ENCODE measurements around the gene SLC11A2. TPM values are rescaled to one million over a fixed set of nuclear protein-coding genes. Genes with fewer than 3 reads are reported as not detected.

SLC11A2 gene
- total and polyA plus RNA-seq, 2 of the 13 experiments (the other 11 are each of a cell fraction or from before 2014, with no cell fraction given) = 71.7 to 77.0 TPM

DNA sequence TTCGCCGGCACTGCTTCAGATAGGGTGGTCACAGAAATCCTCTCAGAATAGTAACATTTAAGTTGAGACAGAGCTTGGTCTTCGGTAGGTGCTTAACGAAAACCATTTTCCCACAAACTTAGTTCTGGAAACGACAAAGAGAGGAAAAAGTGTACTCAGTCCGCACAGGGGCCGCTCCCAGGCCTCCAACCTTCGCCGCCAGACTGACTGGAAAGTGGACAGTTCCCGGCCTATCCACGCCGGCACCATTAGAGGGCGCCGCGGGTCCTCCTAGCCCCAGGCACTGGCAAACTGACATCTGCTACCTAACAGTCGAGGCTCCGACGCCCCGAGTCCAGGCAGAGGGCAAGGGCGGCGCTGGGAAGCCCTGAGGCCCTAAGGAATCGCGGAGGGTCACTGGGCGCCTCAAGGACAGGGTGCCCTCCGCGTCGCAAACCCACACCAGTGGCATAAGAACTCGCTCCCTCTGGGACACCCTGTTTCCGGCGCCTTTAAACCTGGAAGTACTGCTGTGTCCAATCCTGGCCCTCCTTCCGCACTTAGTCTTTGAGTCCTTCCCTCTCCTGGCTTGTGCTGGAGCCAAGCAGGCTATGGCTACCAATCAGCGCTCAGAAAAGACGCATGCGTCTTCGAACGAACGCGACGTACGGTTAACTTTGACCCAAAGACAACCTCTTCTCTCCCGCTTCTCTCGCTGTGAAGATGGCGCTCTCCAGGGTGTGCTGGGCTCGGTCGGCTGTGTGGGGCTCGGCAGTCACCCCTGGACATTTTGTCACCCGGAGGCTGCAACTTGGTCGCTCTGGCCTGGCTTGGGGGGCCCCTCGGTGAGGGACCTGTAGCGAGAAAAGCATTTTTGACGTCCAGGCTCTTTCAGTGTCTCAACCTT lies 21.7 kb upstream of the SLC11A2 start, which contains the start of gene LETMD1 (continued):
- TF ChIP-seq FUBP1 (CRISPR knock-in tag; IDR thresholded peaks at IDR 0.05; ENCODE audit: borderline replicate concordance) (no peak), BCL6 (CRISPR knock-in tag; IDR thresholded peaks at IDR 0.05) (peak; percentile 51; the same call in 1 of the 2 replicates), SCMH1 (CRISPR knock-in tag; IDR thresholded peaks at IDR 0.05; ENCODE audit: borderline replicate concordance) (no peak), ZNF10 (CRISPR knock-in tag; IDR thresholded peaks at IDR 0.05; ENCODE audit: borderline replicate concordance, low read depth) (no peak), ZNF652 (CRISPR knock-in tag; IDR thresholded peaks at IDR 0.05; ENCODE audit: borderline replicate concordance, low read depth) (peak; percentile 15; the same call in 1 of the 2 replicates), ZNF34 (CRISPR knock-in tag; IDR thresholded peaks at IDR 0.05; ENCODE audit: borderline replicate concordance) (no peak), SETDB1 (CRISPR knock-in tag; IDR thresholded peaks at IDR 0.05; ENCODE audit: borderline replicate concordance) (no peak), ZNF703 (CRISPR knock-in tag; IDR thresholded peaks at IDR 0.05; ENCODE audit: borderline replicate concordance) (no peak), ZNF569 (CRISPR knock-in tag; IDR thresholded peaks at IDR 0.05; ENCODE audit: borderline replicate concordance) (no peak), REXO4 (CRISPR knock-in tag; IDR thresholded peaks at IDR 0.05; ENCODE audit: borderline replicate concordance) (no peak), MIXL1 (CRISPR knock-in tag; IDR thresholded peaks at IDR 0.05) (no peak; the same call in 1 of the 2 replicates), ZBTB1 (CRISPR knock-in tag; IDR thresholded peaks at IDR 0.05; ENCODE audit: borderline replicate concordance) (no peak), ZNF782 (CRISPR knock-in tag; IDR thresholded peaks at IDR 0.05; ENCODE audit: borderline replicate concordance) (peak; percentile 20; the same call in 1 of the 2 replicates), RELA (CRISPR knock-in tag; IDR thresholded peaks at IDR 0.05) (no peak), MED1 (CRISPR knock-in tag; IDR thresholded peaks at IDR 0.05) (peak; percentile 49; the same call in 1 of the 2 replicates), ZNF609 (CRISPR knock-in tag; IDR thresholded peaks at IDR 0.05; ENCODE audit: borderline replicate concordance) (peak; percentile 40; the same call in 1 of the 2 replicates), ZNF232 (CRISPR knock-in tag; IDR thresholded peaks at IDR 0.05; ENCODE audit: borderline replicate concordance) (peak; percentile 71; the same call in 1 of the 2 replicates), ZNF563 (CRISPR knock-in tag; IDR thresholded peaks at IDR 0.05) (peak; percentile 74; the same call in 1 of the 2 replicates)
- TF ChIP-seq, protein P1, sequence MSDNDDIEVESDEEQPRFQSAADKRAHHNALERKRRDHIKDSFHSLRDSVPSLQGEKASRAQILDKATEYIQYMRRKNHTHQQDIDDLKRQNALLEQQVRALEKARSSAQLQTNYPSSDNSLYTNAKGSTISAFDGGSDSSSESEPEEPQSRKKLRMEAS (IDR thresholded peaks at IDR 0.05) = peak; percentile 73
- TF ChIP-seq, protein P2, sequence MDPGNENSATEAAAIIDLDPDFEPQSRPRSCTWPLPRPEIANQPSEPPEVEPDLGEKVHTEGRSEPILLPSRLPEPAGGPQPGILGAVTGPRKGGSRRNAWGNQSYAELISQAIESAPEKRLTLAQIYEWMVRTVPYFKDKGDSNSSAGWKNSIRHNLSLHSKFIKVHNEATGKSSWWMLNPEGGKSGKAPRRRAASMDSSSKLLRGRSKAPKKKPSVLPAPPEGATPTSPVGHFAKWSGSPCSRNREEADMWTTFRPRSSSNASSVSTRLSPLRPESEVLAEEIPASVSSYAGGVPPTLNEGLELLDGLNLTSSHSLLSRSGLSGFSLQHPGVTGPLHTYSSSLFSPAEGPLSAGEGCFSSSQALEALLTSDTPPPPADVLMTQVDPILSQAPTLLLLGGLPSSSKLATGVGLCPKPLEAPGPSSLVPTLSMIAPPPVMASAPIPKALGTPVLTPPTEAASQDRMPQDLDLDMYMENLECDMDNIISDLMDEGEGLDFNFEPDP (CRISPR knock-in tag; conservative IDR thresholded peaks at IDR 0.05) = no peak

All from HepG2 (cell line).